Lower lobe of right lung (tissue), 2 donors: ENCODE data around the gene TICRR. TPM values are rescaled to one million over a fixed set of nuclear protein-coding genes. Genes with fewer than 3 reads are reported as not detected.
"Not testable (repeated sequence)": the region's sequence is repeated elsewhere in the genome, so short reads cannot be mapped to it uniquely, and the experiment has no call there.

Experiments used
- ATAC-seq, 2 donors: fragments of 200-7000 bp; cut with Tn5 transposase; one replicate each; pipeline ENCODE4 v1.9.1; 2020 to 2022; ENCODE audit warnings: mild to moderate bottlenecking in 2 of 2, moderate library complexity in 2 of 2
- DNase-seq: peaks from one replicate; pipeline ENCODE4 v3.0.0-alpha.2; 2020
- H3K27ac ChIP-seq: fragments of 200-600 bp; one replicate; pipeline ENCODE4 v1.8.0; 2022
- H3K27me3 ChIP-seq: fragments of 200-600 bp; one replicate; pipeline ENCODE4 v1.8.0; 2022; ENCODE audit warnings: low read depth
- H3K36me3 ChIP-seq: fragments of 200-600 bp; one replicate; pipeline ENCODE4 v1.8.0; 2022; ENCODE audit warnings: mild to moderate bottlenecking
- H3K4me1 ChIP-seq: fragments of 200-600 bp; one replicate; pipeline ENCODE4 v1.8.0; 2022
- H3K4me3 ChIP-seq: fragments of 200-600 bp; one replicate; pipeline ENCODE4 v1.8.0; 2022; ENCODE audit warnings: mild to moderate bottlenecking
- H3K9me3 ChIP-seq: fragments of 200-600 bp; one replicate; pipeline ENCODE4 v1.8.0; 2022
- intact Hi-C: fragments of 100-400 bp; cut with DNase I; formaldehyde crosslinking; loops from one replicate; pipeline ENCODE4 v1.11.0; 2022
- total RNA-seq: library from RNA; stranded (reverse); fragmentation: NEBNext Ultra II Directional; extraction: Animal tissue kit (Norgen Biotek cat#: 25700); gene quantifications from one replicate; pipeline ENCODE4 v1.2.1, GENCODE V29; 2021
- TF ChIP-seq, protein P1 (sequence below): fragments of 200-600 bp; IDR thresholded peaks from one replicate; pipeline ENCODE4 v1.8.0; 2022; ENCODE audit warnings: antibody characterized with exemption, mild to moderate bottlenecking
- donor health status: DM: no; HTN: yes; CAD: no; lungs with severe emphysema.

TICRR gene
- total RNA-seq, 1 donor from 2014 or later, result 0.32 TPM

DNA sequence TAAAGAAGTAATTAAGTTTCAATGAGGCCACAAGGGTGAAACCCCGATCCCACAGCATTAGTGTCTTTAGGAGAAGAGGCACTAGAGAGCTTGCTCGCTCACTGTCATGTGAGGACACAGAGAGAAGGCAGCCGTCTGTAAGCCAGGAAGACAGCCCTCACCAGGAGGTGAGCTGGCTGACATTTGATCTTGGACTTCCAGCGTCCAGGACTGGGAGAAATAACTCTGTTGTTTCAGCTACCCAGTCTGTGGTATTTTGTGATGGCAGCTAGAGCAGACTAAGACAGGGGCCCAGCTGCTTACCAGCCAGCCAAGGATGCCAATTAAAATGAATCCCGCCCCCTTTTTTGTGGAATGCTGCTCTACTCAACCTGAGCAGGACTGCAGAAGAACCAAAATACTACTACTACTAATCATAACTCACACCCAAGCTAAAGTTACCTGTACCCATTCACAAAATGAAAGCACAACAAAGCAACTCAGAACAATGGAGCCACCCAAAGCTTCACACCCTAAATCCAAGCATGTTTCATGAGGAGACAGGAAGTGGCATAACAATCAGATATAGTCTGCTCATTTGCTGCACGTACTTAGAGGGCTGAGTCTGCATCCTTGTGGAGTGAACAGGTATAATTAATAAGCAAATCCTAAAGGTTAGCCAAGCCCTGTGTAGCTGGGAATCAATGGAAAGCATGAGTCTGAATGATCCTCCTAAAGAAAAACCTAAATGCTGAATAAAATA lies 43.3 kb upstream of the TICRR start:
- intact Hi-C loops, result no loop called here
- no peak for DNase-seq
- Histone ChIP-seq H3K27ac (no peak overlapping the region), H3K9me3 (no peaks in the 10 kb centered on the region), H3K27me3 (no peaks in the 10 kb centered on the region), H3K36me3 (no peaks in the 10 kb centered on the region), H3K4me1 (no peaks in the 10 kb centered on the region), H3K4me3 (no peak overlapping the region)
- TF ChIP-seq, protein P1, sequence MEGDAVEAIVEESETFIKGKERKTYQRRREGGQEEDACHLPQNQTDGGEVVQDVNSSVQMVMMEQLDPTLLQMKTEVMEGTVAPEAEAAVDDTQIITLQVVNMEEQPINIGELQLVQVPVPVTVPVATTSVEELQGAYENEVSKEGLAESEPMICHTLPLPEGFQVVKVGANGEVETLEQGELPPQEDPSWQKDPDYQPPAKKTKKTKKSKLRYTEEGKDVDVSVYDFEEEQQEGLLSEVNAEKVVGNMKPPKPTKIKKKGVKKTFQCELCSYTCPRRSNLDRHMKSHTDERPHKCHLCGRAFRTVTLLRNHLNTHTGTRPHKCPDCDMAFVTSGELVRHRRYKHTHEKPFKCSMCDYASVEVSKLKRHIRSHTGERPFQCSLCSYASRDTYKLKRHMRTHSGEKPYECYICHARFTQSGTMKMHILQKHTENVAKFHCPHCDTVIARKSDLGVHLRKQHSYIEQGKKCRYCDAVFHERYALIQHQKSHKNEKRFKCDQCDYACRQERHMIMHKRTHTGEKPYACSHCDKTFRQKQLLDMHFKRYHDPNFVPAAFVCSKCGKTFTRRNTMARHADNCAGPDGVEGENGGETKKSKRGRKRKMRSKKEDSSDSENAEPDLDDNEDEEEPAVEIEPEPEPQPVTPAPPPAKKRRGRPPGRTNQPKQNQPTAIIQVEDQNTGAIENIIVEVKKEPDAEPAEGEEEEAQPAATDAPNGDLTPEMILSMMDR, result no peak
- no peak for ATAC-seq

DNA sequence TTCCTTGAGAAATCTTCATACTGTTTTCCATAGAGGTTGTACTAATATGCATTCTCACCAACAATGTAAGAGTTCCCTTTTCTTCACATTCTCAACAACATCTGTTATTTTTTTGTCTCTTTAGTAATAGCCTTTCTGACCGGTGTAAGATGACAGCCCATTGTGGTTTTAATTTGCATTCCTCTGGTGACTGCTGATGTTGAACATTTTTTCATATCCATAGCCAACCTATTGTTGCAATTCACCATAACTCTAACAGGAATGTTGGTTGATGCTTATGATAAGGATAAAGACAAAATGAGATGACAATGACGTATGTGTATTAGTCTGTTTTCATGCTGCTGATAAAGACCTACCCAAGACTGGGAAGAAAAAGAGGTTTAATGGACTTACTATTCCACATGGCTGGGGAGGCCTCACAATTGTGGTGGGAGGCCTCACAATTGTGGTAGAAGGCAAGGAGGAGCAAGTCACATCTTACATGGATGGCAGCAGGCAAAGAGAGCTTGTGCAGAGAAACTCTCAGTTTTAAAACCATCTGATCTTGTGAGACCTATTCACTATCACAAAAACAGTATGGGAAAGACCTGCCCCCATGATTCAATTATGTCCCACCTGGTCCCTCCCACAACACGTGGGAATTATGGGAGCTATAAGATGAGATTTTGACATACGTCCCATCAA lies 41.3 kb upstream of the TICRR start:
- DNase-seq, result no peak
- TF ChIP-seq, protein P1, result no peak
- intact Hi-C loops, result no loop called here
- Histone ChIP-seq H3K4me1 (no peaks in the 10 kb centered on the region), H3K9me3 (peaks cover 12% of the 10 kb centered on the region), H3K27ac (no peak overlapping the region), H3K27me3 (no peaks in the 10 kb centered on the region), H3K36me3 (no peaks in the 10 kb centered on the region), H3K4me3 (no peak overlapping the region)
- ATAC-seq, result no peak

DNA sequence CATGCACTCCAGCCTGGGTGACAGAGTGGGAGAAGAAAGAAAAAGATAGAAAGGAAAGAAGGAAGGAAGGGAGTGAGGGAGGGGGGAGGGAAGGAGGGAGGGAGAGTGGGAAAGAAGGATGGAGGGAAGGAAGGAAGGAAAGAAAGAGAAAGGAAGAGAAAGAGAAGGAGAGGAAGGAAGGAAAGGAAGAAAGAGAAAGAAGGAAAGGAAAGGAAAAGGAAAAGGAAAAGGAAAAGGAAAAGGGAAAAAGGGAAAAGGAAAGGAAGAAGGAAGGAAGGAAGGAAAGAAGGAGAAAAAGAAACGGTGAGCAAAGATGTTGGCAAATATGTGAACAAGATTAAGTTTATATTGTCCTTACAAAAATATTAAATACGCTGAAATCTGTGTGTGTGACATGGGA lies 36.2 kb upstream of the TICRR start:
- H3K36me3 ChIP-seq, result no peaks in the 10 kb centered on the region
- no peak overlapping the region for H3K4me3 ChIP-seq
- no peak overlapping the region for H3K27ac ChIP-seq
- no peaks in the 10 kb centered on the region for H3K4me1 ChIP-seq
- intact Hi-C loops, result no loop called here
- DNase-seq (no peak), ATAC-seq (no peak)
- TF ChIP-seq, protein P1, result no peak
- H3K27me3 ChIP-seq, result no peaks in the 10 kb centered on the region
- H3K9me3 ChIP-seq, result peaks cover 12% of the 10 kb centered on the region

DNA sequence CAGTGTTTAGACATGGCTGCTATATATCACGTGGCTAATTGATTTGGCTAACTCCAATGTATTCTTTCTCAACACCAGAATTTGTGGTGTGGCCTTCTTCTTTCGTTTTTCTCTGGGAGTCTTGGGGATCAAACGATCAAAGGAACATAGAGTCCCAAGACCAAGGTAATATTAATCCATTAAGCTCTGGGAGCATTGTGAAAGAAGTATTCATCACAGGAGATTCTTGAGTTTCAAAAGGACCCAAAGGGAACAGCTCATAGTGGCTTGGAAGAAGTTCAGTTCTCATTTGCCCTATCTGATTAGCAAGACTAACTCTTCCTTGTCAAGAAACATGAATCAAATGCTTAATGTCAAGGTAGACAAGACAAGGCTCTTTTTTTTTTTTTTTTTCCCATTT lies 32.9 kb upstream of the TICRR start:
- no peak overlapping the region for H3K27ac ChIP-seq
- H3K9me3 ChIP-seq, result peaks cover 11% of the 10 kb centered on the region
- TF ChIP-seq, protein P1, result no peak
- H3K36me3 ChIP-seq, result no peaks in the 10 kb centered on the region
- no peak overlapping the region for H3K4me3 ChIP-seq
- H3K27me3 ChIP-seq, result no peaks in the 10 kb centered on the region
- no peak for ATAC-seq
- intact Hi-C loops, result no loop called here
- no peaks in the 10 kb centered on the region for H3K4me1 ChIP-seq
- no peak for DNase-seq

DNA sequence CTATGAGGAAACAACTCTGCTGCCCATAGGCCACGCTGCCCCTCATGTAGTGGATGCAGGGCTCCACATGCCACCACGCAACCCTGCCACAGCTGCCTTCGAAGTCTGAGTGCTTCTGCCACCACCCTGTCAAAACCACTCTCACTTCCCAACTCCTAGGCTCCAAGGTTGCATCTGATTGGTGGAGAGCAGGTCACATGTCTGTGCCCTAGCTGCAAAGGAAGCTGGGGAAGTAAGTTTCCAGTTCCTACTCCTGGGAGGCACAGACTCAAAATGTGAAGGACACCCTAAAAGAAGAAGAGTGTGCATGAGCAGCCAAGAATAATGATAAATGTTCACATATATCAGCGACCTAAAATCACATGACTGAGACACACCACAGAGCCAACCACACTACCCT lies 31.9 kb upstream of the TICRR start:
- H3K9me3 ChIP-seq, result peaks cover under 1% of the 10 kb centered on the region
- intact Hi-C loops, result no loop called here
- H3K27me3 ChIP-seq, result no peaks in the 10 kb centered on the region
- DNase-seq, result no peak
- H3K36me3 ChIP-seq, result no peaks in the 10 kb centered on the region
- H3K4me1 ChIP-seq, result no peaks in the 10 kb centered on the region
- no peak overlapping the region for H3K27ac ChIP-seq
- TF ChIP-seq, protein P1, result no peak
- no peak overlapping the region for H3K4me3 ChIP-seq
- ATAC-seq, result no peak

DNA sequence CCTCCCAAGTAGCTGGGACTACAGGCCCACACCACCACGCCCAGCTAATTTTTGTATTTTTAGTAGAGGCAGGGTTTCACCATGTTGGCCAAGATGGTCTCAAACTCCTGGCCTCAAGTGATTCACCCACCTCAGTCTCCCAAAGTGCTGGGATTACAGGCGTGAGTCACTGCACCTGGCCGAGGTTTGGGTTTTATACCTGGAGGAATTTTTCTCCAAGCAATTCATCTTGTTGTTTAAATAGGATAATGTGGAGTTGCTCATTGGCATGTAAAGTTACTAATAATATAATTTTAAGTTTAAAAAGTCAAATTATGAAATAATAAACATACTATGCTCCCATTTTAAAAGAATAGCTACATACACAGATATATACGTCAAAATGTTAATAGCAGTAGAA lies 26.1 kb upstream of the TICRR start:
- ATAC-seq, DNase-seq, H3K27me3 ChIP-seq, H3K36me3 ChIP-seq, H3K9me3 ChIP-seq, intact Hi-C loops, H3K27ac ChIP-seq, H3K4me1 ChIP-seq, H3K4me3 ChIP-seq: not testable (repeated sequence)
